ENCODE data around the gene RNF40. TPM values are rescaled to one million over a fixed set of nuclear protein-coding genes. Genes with fewer than 3 reads are reported as not detected.

The RNF40 gene
- total RNA-seq, 2 experiments from 2014 or later: 103 to 106 TPM

DNA sequence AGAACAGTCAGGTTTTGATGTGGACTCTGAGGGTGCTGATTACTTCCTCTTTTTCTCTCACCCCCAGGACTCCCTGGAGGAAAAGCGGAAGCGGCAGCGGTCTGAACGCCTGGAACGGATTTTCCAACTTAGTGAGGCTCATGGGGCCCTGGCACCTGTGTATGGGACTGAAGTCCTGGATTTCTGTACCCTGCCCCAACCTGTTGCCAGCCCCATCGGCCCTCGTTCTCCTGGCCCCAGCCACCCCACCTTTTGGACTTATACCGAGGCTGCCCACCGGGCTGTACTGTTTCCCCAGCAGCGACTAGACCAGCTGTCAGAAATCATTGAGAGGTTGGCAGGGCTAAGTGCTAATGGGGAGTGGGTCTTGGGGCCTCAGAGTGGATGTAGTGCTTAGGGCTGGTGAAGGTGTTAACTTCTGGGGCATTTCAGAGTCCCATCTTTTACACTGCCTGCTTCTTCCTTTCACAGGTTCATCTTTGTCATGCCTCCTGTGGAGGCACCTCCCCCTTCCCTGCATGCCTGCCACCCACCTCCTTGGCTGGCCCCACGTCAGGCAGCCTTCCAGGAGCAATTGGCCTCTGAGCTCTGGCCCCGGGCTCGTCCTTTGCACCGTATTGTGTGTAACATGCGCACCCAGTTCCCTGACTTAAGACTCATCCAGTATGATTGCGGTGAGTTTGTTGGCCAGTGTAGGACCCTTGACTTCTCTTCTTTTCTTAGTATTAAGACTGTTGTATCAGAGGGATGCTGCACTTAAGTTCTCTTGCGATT is 33.0 kb upstream of the RNF40 start:
- Mint-ChIP-seq H3K36me3 (peaks cover 54% of the 10 kb centered on the region), H3K4me3 (no peak overlapping the region), H3K9me3 (ENCODE audit: low read depth) (no peaks in the 10 kb centered on the region), H3K27ac (no peak overlapping the region), H3K27me3 (no peaks in the 10 kb centered on the region), H3K4me1 (peaks cover 20% of the 10 kb centered on the region)
- ATAC-seq: no peak
- DNase-seq: no peak
- CTCF ChIA-PET: no interaction called here

DNA sequence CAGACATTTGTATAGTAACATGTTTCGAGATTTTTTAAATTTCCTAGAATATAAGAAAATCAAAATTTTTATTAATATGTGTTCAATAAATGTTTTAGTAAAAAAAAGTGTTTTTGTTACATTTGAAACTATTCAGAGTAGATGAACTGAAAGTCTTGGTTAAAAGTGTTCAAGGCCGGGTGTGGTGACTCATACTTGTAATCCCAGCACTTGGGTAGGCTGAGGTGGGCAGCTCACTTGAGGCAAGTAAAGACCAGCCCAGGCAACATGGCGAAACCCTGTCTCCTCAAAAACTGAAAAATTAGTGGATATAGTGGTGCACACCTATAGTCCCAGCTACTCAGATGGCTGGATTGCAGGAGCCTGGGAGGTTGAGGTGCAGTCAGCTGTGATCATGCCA is 30.7 kb upstream of the RNF40 start:
- CTCF ChIA-PET: no interaction called here
- no peaks in the 10 kb centered on the region for H3K9me3 Mint-ChIP-seq (ENCODE audit: low read depth)
- no peaks in the 10 kb centered on the region for H3K27me3 Mint-ChIP-seq
- peaks cover 51% of the 10 kb centered on the region for H3K36me3 Mint-ChIP-seq
- no peak overlapping the region for H3K4me3 Mint-ChIP-seq
- peaks cover 20% of the 10 kb centered on the region for H3K4me1 Mint-ChIP-seq
- peak; percentile 67 for ATAC-seq
- peak; percentile 50 for DNase-seq
- no peak overlapping the region for H3K27ac Mint-ChIP-seq

GRCh38 chr16:30736995-30737793 is 24.9 kb upstream of the RNF40 start:
- Mint-ChIP-seq H3K27me3 (no peaks in the 10 kb centered on the region), H3K9me3 (ENCODE audit: low read depth) (no peaks in the 10 kb centered on the region), H3K36me3 (peaks cover 46% of the 10 kb centered on the region), H3K27ac (no peak overlapping the region), H3K4me3 (no peak overlapping the region), H3K4me1 (peaks cover 4% of the 10 kb centered on the region)
- DNase-seq (no peak), ATAC-seq (no peak)
- CTCF ChIA-PET: interaction anchor here (0.6 to 0.7 kb wide), 2 partner anchors 165 to 465 kb away, joined by 3 read pairs; no protein-coding TSS in a partner anchor

GRCh38 chr16:30737794-30738648 is 24.1 kb upstream of the RNF40 start:
- ATAC-seq: no peak
- Mint-ChIP-seq H3K27ac (no peak overlapping the region), H3K27me3 (no peaks in the 10 kb centered on the region), H3K36me3 (peaks cover 43% of the 10 kb centered on the region), H3K4me3 (no peak overlapping the region), H3K4me1 (peaks cover 4% of the 10 kb centered on the region), H3K9me3 (ENCODE audit: low read depth) (no peaks in the 10 kb centered on the region)
- no peak for DNase-seq
- CTCF ChIA-PET: no interaction called here

- Mint-ChIP-seq H3K4me1 (peaks cover 4% of the 10 kb centered on the region), H3K4me3 (no peak overlapping the region), H3K27ac (no peak overlapping the region), H3K36me3 (peaks cover 38% of the 10 kb centered on the region), H3K27me3 (no peaks in the 10 kb centered on the region), H3K9me3 (ENCODE audit: low read depth) (no peaks in the 10 kb centered on the region)
- ATAC-seq (no peak), DNase-seq (no peak)
- CTCF ChIA-PET: no interaction called here
Measured at GRCh38 chr16:30738984-30739951, 22.9 kb upstream of the RNF40 start.

DNA sequence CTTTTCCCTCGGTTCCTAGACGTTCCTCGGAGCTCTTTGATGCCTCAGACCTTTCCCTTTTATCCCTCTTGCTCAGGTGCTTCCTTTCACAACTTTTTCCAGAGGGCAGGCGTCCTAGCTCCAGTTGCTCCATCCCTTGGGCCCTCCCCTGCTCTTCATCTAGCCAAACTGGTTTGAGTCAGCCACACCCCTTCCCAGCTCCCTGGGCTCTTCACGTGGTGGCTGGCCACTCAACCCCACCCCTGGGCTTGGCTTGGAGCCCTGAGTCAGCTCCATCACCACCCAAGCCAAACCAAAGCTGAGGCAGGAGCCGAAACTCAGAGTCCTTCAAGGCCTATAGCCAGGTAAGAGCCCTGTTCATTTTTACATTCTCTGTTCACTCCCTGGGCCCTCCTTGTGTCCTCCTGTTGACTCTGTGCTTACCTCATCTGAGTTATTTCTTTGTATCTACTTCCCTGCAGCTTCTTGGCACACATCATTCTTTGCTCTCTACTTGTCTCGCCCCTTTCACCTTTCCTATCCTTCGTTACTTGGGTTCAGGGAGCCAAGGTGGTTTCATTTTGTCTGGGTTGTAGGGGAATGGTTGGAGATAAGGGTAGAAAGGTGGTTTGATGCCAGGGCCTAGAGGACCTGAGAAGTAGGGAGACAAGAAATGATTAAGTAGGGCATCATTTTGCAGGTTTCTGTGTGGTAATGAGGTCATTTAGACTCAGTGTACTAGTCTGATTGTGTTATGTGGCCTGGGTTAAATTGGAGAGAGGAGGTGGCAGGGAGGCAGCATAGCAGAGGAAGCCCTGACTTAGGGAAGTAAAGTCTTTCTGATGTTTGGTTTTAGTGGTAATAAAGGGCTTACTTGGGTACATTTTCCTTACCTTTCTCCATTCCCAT is 21.5 kb upstream of the RNF40 start:
- ATAC-seq (no peak), DNase-seq (no peak)
- Mint-ChIP-seq H3K27ac (peak overlapping the region; percentile 49), H3K27me3 (no peaks in the 10 kb centered on the region), H3K36me3 (peaks cover 36% of the 10 kb centered on the region), H3K4me1 (peaks cover 4% of the 10 kb centered on the region), H3K4me3 (no peak overlapping the region), H3K9me3 (ENCODE audit: low read depth) (no peaks in the 10 kb centered on the region)
- CTCF ChIA-PET: interaction anchor here (1.3 kb wide), 1 partner anchor 104 kb away, joined by 3 read pairs; no protein-coding TSS in a partner anchor

- Mint-ChIP-seq H3K36me3 (peaks cover 28% of the 10 kb centered on the region), H3K4me1 (peaks cover 4% of the 10 kb centered on the region), H3K27ac (no peak overlapping the region), H3K9me3 (ENCODE audit: low read depth) (no peaks in the 10 kb centered on the region), H3K4me3 (no peak overlapping the region), H3K27me3 (no peaks in the 10 kb centered on the region)
- no peak for DNase-seq
- CTCF ChIA-PET: interaction anchor here (1.3 kb wide), 1 partner anchor 103 kb away, joined by 3 read pairs; no protein-coding TSS in a partner anchor
- ATAC-seq: no peak
Measured at GRCh38 chr16:30741461-30741914, 20.6 kb upstream of the RNF40 start.

GRCh38 chr16:30743716-30744115 is 18.4 kb upstream of the RNF40 start:
- DNase-seq: no peak
- Mint-ChIP-seq H3K4me1 (peaks cover 13% of the 10 kb centered on the region), H3K9me3 (ENCODE audit: low read depth) (no peaks in the 10 kb centered on the region), H3K36me3 (peaks cover 17% of the 10 kb centered on the region), H3K27ac (no peak overlapping the region), H3K4me3 (no peak overlapping the region), H3K27me3 (no peaks in the 10 kb centered on the region)
- CTCF ChIA-PET: no interaction called here
- no peak for ATAC-seq

GRCh38 chr16:30744183-30744582 is 17.9 kb upstream of the RNF40 start:
- no peaks in the 10 kb centered on the region for H3K27me3 Mint-ChIP-seq
- CTCF ChIA-PET: no interaction called here
- no peak overlapping the region for H3K4me3 Mint-ChIP-seq
- ATAC-seq (no peak), DNase-seq (no peak)
- H3K36me3 Mint-ChIP-seq: peaks cover 20% of the 10 kb centered on the region
- no peaks in the 10 kb centered on the region for H3K9me3 Mint-ChIP-seq (ENCODE audit: low read depth)
- H3K4me1 Mint-ChIP-seq: peaks cover 16% of the 10 kb centered on the region
- H3K27ac Mint-ChIP-seq: no peak overlapping the region

DNA sequence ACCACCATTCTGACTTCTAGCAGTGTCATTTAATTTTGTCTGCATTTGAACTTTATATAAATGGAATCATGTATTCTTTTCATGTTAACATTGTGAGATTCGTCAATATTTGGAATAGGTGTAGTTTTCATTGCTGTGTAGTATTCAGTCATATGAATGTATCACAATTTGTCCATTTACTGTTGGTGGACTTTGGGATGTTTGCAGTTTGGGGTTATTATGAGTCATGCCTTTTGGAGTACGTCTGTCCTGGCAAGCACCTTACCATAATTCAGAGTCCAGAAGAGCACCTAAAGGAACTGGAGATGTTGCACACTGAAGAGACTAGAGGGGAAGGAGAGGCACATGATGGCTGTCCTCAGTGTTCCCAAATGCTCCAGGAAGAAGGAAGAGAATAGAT is 17.0 kb upstream of the RNF40 start:
- Mint-ChIP-seq H3K36me3 (peaks cover 24% of the 10 kb centered on the region), H3K27me3 (no peaks in the 10 kb centered on the region), H3K4me3 (no peak overlapping the region), H3K27ac (no peak overlapping the region), H3K4me1 (peaks cover 23% of the 10 kb centered on the region), H3K9me3 (ENCODE audit: low read depth) (no peaks in the 10 kb centered on the region)
- DNase-seq: no peak
- no peak for ATAC-seq
- CTCF ChIA-PET: no interaction called here

DNA sequence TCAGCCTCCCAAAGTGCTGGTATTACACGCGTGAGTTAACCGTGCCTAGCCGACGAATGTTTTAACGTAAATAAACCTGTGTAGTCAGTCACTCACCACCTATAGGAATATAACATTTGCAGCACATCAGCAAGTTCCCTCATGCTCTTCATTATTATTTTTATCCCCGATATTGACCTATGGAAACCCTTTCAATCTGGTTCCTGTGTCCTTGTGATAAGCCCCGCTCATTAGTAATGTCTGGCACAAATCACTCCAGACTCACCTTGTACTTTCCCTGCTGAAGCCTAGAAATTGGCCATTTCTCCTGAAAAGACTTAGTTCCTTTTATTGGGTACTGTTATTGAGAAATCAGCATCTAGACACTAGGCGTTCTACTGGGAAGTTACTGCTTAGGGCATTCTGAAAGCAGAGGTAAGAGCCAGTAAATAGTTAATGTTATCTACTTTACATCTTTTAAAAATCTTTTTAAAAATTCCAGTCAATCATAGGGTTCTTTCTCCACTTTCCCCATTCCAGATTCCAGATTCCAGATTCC is 15.4 kb upstream of the RNF40 start:
- ATAC-seq (no peak), DNase-seq (no peak)
- CTCF ChIA-PET: interaction anchor here (1.5 to 1.6 kb wide), 2 partner anchors 68 to 195 kb away, joined by 4 to 5 read pairs; no protein-coding TSS in a partner anchor
- Mint-ChIP-seq H3K27me3 (no peaks in the 10 kb centered on the region), H3K36me3 (peaks cover 26% of the 10 kb centered on the region), H3K27ac (no peak overlapping the region), H3K4me1 (peaks cover 26% of the 10 kb centered on the region), H3K4me3 (no peak overlapping the region), H3K9me3 (ENCODE audit: low read depth) (no peaks in the 10 kb centered on the region)

Measured in activated CD8-positive, alpha-beta memory T cell treated with anti-CD3 and anti-CD28 coated beads, Interleukin-2, amount 10 ng/mL, durations not matched to agents 7 days and 5 days (primary cell).